Nephron progenitor cell (in vitro differentiated cells): ENCODE results near the gene ARHGEF7.

Source experiments
- DNase-seq: peaks from one replicate; pipeline ENCODE4 v3.0.0; 2021
- H3K27ac Mint-ChIP-seq: 2 replicates; pipeline ENCODE4 v1.8.0; 2021; ENCODE audit warnings: mild to moderate bottlenecking, moderate library complexity, mixed read lengths
- H3K27me3 Mint-ChIP-seq: 2 replicates; pipeline ENCODE4 v1.8.0; 2021; ENCODE audit warnings: mild to moderate bottlenecking, low read depth, mixed read lengths; ENCODE audit not compliant: poor library complexity
- H3K36me3 Mint-ChIP-seq: 2 replicates; pipeline ENCODE4 v1.8.0; 2021; ENCODE audit warnings: low read depth, mixed read lengths
- H3K4me1 Mint-ChIP-seq: 2 replicates; pipeline ENCODE4 v1.8.0; 2021; ENCODE audit warnings: mixed read lengths
- H3K4me3 Mint-ChIP-seq: 2 replicates; pipeline ENCODE4 v1.8.0; 2021; ENCODE audit warnings: mild to moderate bottlenecking, moderate library complexity, mixed read lengths
- H3K9me3 Mint-ChIP-seq: 2 replicates; pipeline ENCODE4 v1.8.0; 2021; ENCODE audit warnings: mild to moderate bottlenecking, moderate library complexity, mixed read lengths
- TF ChIP-seq, protein P1 (sequence below): fragments of 200-600 bp; sonication (generic); IDR thresholded peaks from 2 replicates; pipeline ENCODE4 v1.5.0; 2021; ENCODE audit warnings: antibody characterized with exemption

The ARHGEF7 gene

DNA sequence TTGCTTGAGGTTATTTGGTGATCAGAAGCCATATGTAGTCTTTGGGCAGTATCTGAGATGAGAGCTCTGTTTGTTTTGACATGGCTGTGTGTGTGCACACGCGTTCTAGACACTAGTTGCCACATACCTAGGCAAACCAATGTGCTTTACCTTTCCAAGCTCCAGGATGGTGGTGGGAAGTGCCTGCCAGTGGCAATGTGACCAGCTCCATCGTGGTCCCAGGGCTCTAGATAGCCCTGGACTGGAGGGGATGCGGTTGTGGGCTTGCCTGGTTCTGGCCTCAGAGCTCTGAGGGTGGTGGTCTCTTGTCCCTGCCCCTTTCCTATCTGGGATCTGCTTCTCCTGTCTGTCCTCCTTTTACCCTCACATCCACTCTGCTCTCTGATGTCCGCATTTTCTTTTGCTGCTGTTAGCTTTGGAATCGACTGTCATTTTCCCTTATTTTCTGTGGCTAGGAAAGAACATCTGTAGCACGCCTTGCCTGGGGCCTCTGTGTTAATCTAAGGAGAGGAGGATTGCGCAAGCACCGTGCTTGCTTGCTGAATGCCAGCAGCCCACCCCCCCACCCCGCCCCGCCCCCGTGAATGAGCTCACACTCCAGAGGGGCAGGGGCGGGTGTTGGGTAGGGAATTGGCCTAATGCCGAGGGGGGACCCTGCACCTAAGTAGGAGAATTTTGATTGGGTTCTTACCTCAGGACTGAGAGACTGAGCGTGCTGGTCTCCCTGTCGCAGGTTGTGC, 89.5 kb downstream of the ARHGEF7 start:
- H3K4me1 Mint-ChIP-seq, result peaks cover 55% of the 10 kb centered on the region
- H3K36me3 Mint-ChIP-seq, result peaks cover 17% of the 10 kb centered on the region
- peak overlapping the region; percentile 90 for H3K27ac Mint-ChIP-seq
- peak; percentile 18 for DNase-seq
- no peaks in the 10 kb centered on the region for H3K9me3 Mint-ChIP-seq
- H3K27me3 Mint-ChIP-seq, result peaks cover 4% of the 10 kb centered on the region
- TF ChIP-seq, protein P1, sequence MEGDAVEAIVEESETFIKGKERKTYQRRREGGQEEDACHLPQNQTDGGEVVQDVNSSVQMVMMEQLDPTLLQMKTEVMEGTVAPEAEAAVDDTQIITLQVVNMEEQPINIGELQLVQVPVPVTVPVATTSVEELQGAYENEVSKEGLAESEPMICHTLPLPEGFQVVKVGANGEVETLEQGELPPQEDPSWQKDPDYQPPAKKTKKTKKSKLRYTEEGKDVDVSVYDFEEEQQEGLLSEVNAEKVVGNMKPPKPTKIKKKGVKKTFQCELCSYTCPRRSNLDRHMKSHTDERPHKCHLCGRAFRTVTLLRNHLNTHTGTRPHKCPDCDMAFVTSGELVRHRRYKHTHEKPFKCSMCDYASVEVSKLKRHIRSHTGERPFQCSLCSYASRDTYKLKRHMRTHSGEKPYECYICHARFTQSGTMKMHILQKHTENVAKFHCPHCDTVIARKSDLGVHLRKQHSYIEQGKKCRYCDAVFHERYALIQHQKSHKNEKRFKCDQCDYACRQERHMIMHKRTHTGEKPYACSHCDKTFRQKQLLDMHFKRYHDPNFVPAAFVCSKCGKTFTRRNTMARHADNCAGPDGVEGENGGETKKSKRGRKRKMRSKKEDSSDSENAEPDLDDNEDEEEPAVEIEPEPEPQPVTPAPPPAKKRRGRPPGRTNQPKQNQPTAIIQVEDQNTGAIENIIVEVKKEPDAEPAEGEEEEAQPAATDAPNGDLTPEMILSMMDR, result no peak
- H3K4me3 Mint-ChIP-seq, result peak overlapping the region; percentile 10

DNA sequence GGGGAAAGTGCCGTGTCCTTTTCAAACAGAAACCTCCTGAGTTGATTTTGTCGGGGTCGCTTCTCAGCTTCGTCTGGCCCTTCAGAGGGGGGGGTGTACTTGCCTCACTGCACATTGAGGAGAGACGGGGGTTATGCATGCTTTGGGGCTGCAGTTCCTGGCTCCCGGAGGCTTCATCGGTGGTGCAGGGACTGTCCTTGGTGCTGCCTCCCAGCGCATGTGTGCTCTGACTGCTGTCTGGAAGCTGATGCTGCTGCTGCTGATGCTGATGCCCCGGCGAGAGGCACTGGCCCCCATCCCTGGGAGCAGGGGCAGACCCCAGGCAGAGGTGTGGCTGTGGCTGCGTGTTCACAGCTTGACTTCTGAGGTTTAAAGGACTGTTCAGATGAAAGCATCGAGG, 91.0 kb downstream of the ARHGEF7 start:
- no peaks in the 10 kb centered on the region for H3K9me3 Mint-ChIP-seq
- peaks cover 4% of the 10 kb centered on the region for H3K27me3 Mint-ChIP-seq
- H3K27ac Mint-ChIP-seq, result peak overlapping the region; percentile 47
- no peak overlapping the region for H3K4me3 Mint-ChIP-seq
- no peak for DNase-seq
- TF ChIP-seq, protein P1, result no peak
- H3K36me3 Mint-ChIP-seq, result peaks cover 23% of the 10 kb centered on the region
- H3K4me1 Mint-ChIP-seq, result peaks cover 58% of the 10 kb centered on the region

- TF ChIP-seq, protein P1, result no peak
- no peaks in the 10 kb centered on the region for H3K27me3 Mint-ChIP-seq
- peaks cover 43% of the 10 kb centered on the region for H3K4me1 Mint-ChIP-seq
- peaks cover 33% of the 10 kb centered on the region for H3K36me3 Mint-ChIP-seq
- H3K9me3 Mint-ChIP-seq, result peaks cover 5% of the 10 kb centered on the region
- no peak overlapping the region for H3K4me3 Mint-ChIP-seq
- no peak overlapping the region for H3K27ac Mint-ChIP-seq
- no peak for DNase-seq
Measured at GRCh38 chr13:111209613-111210012, 94.5 kb downstream of the ARHGEF7 start.

DNA sequence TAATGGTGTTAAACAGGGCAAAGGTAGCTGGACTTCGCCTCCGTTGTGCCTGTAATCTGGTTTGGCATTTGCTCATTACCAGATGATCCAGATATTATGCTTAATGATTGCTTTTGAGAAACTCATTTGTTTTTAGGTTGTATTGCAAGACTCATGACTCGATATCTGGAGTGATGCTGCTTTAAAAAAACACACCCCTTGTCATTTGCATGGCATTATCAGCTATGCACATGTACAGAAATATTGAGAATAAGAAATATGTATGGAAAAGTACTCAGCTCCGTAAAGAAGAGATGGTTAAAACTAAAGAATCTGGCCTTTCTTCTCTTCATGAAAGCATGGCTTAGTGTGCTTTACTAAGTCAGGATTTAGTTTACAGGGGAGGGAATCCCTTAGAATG, 95.0 kb downstream of the ARHGEF7 start:
- Mint-ChIP-seq H3K9me3 (peaks cover 5% of the 10 kb centered on the region), H3K4me1 (peaks cover 42% of the 10 kb centered on the region), H3K4me3 (no peak overlapping the region), H3K36me3 (peaks cover 33% of the 10 kb centered on the region), H3K27me3 (no peaks in the 10 kb centered on the region), H3K27ac (peak overlapping the region; percentile 80)
- TF ChIP-seq, protein P1, result no peak
- no peak for DNase-seq

DNA sequence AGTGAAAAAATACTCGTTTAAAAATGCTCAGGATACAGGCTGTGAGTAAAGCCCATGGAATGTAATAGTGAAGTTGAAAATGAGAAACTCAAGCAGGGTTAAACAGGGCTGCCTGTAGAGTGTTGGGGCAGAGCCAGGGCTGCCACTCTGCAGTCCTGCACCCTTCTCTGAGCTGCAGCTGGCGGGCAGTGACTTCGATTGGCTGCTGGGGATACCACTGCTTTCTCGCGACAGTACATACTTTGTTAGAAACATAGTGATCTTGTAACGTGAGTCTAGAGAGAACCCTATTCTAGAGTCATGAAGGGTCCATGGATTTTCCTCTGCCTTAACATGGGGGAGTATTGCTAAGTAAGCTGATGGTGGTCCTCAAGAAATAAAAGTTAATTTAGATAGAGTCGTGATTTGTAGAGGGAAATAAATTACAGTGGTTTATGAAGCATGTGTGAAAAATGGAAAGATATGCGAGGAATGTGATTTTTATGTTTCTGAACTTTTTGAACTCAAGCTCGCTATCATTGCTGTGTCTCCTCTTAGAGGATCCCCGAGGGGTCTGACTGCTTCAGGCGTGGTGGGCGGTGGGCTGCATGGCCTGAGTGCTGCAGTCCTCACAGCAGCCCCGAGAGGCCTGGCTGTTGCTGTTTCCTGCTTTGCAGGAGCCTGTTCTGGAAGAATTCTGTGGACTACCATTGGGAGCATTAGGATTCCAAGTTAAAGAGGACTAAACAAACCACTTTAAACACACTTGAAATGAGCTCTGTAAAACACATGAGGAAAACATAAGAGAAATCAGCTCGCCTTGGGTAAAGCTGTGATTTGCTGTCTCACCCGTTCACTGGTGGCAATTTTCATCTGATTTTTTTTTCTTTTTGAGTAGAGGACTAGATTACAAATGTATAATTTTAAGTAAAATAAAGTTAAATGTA, 95.7 kb downstream of the ARHGEF7 start:
- peaks cover 33% of the 10 kb centered on the region for H3K36me3 Mint-ChIP-seq
- no peak for DNase-seq
- no peak overlapping the region for H3K4me3 Mint-ChIP-seq
- H3K9me3 Mint-ChIP-seq, result peaks cover 5% of the 10 kb centered on the region
- H3K27me3 Mint-ChIP-seq, result no peaks in the 10 kb centered on the region
- H3K27ac Mint-ChIP-seq, result peak overlapping the region; percentile 80
- H3K4me1 Mint-ChIP-seq, result peaks cover 43% of the 10 kb centered on the region
- TF ChIP-seq, protein P1, result no peak
